GOT3 (cell line): ENCODE results near the gene NPEPL1.
"Not testable (repeated sequence)": the region's sequence is repeated elsewhere in the genome, so short reads cannot be mapped to it uniquely, and the experiment has no call there.

Experiments used
- DNase-seq: peaks from one replicate; lab custom pipeline; 2025; ENCODE audit warnings: mixed read lengths; lab: John Stamatoyannopoulos, UW

The NPEPL1 gene

GRCh38 chr20:58740356-58741308 lies 48.0 kb downstream of the NPEPL1 start:
- no peak for DNase-seq

GRCh38 chr20:58741384-58741783 lies 48.8 kb downstream of the NPEPL1 start:
- no peak for DNase-seq

GRCh38 chr20:58742668-58743566 lies 50.3 kb downstream of the NPEPL1 start:
- no peak for DNase-seq

DNA sequence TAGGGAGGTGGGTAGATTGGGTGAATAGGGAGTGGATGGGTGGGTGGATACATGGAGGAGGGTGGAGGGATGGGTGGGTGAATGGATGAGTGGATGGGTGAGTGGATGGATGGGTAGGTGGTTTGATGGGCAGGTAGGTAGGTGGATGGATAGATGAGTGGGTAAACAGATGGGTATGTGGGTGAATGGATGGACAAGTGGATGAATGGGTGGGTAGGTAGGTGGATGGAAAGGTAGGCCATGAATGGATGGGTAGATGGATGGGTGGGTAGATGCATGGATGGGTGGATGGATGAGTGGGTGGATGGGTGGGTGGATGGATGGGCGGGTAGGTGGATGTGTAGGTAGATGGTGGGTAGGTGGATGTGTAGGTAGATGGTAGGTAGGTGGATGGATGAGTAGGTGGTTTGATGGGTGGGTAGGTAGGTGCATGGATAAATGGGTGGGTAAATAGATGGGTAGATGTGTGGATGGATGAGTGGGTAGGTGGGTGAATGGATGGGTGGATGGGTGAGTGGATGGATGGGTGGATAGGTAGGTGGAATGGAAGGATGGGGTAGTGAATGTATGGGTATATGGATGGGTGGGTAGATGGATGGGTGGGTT lies 51.4 kb downstream of the NPEPL1 start:
- no peak for DNase-seq

DNA sequence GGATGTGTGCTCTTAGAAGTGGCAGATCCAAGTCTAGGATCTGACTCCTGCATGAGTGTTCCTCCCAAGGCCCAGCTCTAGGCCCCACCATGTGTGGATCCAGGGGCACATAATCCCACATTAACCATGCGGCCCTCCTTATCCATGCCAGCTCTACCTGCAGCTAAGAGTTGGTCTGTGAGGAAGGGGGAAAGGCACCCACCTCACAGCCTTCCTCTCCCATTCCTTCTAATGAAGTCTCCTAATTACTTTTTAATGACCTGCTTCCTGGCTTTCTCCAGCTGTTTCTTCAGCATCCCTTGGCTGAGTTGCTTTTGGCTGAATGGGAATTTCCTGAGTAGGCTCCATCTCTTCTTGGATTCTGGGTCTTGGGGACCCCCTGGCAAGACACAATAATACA lies 52.2 kb downstream of the NPEPL1 start:
- no peak for DNase-seq

DNA sequence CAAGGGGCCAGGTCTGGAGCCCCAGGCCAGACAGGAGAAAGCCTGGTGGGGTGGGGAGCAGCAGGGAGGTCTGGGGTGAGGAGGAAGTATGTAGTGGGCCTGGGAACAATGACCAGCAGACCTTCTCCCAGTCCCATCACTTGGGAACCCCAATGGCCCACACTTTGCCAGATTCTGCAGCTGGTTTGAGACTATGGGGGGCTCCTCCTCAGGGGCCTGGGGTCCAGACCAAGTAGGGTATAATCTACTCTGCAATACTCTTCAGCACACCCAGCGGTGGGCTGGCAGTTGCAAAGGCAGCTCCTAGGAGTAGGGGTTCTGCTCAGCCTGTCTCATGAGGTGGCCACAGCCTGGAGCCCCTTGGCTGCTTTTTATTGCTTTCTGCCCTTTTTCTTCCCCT lies 52.8 kb downstream of the NPEPL1 start:
- DNase-seq, result no peak

DNA sequence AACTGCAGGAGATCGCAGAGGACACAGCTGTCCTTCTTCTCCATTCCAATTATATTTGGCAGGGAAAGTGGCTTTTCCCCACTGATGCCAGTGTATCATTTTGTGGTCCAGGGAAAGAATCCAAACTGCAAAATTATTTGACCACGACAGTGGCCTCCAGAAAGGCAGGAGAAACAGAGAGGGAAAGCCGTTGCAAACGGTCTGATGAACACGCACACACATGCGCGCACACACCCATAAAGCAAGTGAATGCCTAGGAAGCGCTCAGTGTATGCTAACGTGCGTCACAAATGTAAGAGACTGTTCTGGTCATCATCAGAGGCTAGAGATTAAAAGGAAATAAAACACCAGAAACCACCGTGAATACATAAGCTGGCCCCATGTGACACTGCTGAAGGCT lies 54.0 kb downstream of the NPEPL1 start:
- no peak for DNase-seq

GRCh38 chr20:58747211-58747610 lies 54.6 kb downstream of the NPEPL1 start:
- DNase-seq, result no peak

GRCh38 chr20:58748618-58749017 lies 56.0 kb downstream of the NPEPL1 start:
- no peak for DNase-seq

DNA sequence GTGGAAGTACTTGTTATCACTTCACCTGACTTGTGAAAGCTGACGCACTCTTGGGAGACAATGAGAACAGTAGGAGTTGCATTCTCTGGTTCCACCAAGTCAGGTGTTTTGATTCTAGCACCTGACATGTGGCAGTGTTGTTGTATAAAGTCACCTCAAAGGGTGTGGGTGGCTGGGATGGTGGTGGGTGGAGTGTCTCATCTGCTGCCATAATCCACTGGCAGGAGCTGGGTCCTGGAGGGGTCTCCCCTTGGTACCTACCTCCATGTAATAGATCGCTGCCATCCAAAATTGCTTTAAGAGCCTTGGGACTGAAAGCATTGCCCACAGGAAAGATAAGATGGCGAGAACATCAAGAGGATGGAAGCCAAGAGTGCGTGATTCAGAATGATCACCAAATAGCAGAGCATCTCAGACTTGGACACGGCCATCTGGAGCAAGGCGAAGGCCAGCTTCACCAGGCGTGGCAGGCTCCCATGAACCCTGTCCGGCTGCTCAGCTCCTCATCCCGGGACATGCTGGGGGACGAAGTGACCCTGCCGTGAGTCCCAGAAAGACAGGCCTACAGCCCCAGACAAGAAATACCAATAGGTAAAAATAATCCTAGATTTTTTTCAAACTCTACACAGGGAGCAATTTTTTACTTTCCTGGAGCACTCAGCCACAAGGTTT lies 56.6 kb downstream of the NPEPL1 start:
- DNase-seq, result no peak

- no peak for DNase-seq
Measured at GRCh38 chr20:58749979-58750378, 57.4 kb downstream of the NPEPL1 start.

GRCh38 chr20:58750706-58751105 lies 58.1 kb downstream of the NPEPL1 start:
- not testable (repeated sequence) for DNase-seq

DNA sequence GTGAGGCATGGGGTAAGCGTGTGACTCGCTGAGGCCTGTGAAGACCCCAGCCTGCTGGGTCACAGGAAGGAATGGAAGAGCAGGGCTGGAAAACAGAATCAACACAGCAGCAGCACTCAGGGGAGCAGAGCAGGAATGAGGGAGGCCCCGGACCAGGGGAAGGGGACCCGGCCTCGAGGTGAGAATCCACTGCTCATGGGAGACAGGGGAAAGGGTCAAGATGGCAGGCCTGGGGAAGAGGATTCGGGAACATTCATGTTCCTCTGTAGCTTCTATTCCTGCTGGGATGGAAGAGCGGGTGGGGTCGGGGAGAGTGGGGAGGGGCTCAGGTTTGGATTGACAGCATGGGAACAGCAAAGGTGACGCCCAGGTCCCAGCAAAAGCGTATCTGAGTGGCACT lies 59.4 kb downstream of the NPEPL1 start:
- no peak for DNase-seq

DNA sequence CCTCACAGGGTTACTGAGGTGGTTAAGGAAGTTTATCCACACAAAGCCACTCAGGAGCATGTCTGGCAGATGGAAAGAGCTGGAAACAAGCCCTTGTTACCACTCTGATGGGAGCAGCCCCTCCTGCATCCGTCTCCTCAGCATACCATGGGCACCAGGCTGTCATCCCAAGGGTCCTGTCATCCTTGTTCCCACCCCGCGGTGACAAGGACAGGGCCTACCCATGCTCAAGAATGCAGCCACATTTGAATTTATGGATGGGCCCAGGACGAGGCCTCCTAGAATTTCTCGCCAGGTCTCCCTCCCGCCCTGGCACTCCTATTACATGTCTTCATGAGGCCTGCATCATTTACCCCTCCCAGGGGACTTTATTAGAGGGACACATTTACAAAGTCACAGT lies 60.0 kb downstream of the NPEPL1 start:
- no peak for DNase-seq

DNA sequence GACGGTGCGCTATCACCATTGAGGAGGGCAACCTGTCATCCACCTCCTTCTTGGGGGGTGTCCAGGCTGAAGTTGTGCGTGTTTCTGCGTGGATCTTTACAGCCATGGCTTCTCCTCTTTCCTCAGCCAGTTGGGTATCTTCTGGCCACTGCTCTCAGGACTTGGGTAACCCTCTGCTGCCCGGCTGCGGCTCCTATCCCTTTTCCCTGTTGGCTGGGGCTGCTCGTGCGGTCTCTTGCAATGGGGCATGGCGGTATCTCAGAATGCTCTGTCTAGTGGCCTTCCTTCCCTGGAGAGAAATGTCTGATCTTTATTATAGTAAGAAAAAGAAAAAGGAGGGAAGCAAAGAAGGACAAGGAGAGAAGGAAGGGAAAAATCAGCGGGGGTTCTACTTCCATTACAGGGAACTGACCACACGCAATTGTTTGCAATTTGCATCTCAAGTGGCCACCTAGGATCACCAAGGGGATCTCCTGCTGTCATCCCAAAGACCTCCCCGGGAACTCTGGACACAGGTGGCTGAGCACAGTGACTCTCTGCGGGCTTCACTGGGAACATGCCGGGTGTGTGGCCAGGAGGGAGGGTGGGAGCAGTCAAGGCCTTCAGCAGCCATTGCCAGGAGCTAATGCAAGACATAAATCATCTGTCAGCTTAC lies 60.8 kb downstream of the NPEPL1 start:
- no peak for DNase-seq

GRCh38 chr20:58753922-58754551 lies 61.4 kb downstream of the NPEPL1 start:
- no peak for DNase-seq

GRCh38 chr20:58754584-58754983 lies 62.0 kb downstream of the NPEPL1 start:
- DNase-seq, result no peak

DNA sequence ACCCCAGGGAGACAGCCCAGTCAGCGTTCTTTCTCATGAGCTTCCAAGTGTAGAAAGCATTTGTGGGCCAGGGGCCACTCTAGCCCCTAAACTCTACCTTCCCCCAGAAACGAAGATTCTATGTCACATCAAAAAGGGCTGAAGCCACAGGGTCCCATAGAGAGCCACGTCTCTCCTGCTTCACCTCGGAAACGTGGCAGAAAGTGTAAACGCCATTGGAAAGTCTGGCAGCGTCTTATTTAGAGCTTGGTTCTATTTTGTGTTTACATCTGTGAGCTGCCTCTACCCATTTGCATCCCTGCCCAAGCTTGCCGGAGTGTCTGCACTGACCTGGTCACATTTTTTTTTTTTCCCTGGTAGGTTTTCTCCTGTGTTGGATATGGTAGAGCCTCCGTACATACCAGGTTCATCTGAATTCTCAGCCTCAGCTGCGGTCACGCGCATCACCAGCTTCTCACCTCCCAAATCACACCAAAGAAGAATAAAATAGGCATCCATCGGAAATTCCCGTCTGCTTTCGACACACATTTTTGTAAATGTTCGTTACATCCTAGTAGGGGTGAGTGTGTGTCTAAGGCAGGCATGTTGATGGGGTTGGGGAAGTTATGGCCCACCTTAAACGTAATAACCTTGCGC lies 62.6 kb downstream of the NPEPL1 start:
- DNase-seq, result no peak

DNA sequence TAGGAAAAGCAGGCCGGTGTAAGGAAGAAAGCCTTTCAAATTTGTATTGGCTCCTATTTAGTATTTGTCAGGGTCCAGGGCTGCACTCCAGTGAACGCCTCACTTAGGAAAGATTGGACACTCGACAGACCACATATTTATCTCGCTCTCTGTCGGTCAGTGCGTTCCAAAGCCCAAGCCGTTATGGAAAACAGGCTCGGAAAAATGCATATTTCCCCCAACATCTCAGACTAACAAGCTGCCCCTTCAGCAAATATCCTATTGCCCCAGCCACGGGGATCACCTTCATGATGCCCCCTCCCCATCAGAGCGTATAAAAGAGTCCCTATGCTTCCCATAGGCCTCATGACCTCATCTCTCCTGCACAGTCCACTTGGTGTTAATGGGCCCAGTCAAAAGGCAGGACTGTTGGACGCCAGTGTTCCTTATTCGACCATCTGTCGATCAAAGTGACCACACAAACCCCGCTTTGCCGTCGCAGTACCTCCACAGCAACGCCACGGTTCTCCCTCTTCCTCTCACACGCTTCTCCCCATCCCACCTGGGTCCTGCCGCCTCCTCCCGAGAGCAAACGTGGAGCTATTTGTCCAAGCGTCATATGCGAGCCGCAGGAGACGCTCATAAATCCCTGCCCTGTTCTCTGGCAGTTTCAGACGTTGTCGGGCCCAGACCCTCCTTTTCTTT lies 63.3 kb downstream of the NPEPL1 start:
- DNase-seq, result no peak

DNA sequence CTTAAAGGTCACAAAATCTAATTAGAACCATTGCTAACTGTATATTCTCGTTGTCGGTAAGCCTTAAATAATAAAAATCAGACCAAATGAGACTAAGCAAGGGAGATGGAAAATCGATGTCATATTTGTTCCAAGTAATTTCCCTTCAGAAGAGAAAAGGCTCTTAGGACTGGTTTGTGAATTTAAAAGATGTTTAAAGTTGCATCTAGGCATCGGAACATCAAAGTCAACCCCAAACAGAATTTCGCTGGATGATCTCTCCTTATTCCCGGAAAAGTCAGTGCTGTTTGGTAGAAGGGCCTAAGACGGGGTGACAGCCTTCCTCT lies 63.8 kb downstream of the NPEPL1 start:
- DNase-seq, result no peak
